NCI-H1930 (cell line): ENCODE measurements around the gene AQP12B.
"Not testable (repeated sequence)": the region's sequence is repeated elsewhere in the genome, so short reads cannot be mapped to it uniquely, and the experiment has no call there.

Experiments
- DNase-seq, 2 experiments: peaks; one replicate each; lab custom pipeline; 2025; lab: John Stamatoyannopoulos, UW

The AQP12B gene

DNA sequence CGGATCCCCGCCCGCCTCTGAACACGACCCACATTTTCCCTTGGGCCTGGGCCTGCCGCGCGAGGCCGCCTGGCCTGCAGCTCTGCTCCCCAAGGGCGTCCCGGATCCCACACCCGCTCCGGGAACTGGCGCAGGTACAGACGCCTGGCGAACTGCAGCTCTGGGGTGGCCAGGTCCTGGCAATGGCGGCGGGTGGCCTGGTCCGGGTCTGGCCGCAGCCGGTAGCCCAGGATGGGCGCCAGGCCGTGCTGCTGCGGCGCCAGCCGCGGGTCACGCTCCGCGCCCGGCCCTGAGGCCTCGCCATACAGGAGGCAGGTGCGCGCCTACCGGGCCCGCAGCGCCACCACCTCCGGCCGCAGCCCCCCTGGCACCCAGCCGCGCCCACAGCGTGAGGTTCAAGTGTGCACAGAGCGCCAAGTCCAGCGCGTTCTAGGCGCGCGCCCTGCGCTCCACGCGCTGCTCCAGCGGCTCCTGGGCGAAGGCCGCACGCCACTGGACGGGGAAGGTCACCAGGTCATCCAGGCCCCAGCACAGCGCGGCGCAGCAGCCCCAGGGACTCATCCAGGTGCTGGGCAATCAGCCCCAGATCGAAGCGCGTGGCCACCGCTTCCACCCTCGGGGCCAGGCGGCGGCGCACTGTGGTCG, 18.5 kb upstream of the AQP12B start:
- DNase-seq = no peak

DNA sequence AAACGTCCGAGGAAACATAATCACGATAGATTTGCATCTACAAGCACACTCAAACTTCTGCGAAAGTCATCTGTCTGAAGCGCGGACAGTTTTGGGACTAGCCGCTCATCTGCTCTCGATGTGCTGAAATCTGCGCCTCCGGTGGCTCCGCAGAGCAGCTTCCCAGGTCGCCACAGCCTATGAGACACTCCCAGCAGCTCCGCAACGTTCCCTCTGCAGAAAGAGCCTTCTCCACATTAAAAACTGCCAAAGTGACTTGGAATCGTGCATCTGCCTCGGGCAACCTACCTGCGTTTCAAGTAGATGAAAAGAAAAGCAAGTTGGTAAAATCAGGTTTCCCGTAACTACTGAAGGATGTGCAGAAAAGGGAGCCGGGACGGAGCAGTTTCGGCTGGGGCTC, 17.9 kb upstream of the AQP12B start:
- not testable (repeated sequence) for DNase-seq

DNA sequence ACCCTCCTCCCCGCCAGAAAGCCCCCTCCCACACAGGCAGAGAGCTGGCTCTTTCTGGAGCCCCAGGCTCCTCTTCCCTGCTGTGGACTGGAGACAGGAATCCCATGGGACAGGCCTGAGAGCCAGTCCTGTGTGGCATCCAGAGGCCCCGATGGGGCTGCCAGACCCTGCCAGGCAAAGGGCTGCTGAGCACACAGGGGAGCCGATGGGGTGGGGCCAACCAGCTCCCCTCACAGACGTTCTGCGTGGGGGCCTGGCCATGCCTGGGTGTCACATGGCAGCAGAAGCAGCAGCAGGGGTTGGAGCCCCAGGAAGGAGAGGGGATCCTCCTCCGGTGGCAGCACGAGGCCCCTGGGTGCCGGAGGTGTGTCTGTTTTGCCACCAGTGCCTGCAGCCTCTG, 17.1 kb upstream of the AQP12B start:
- DNase-seq = not testable (repeated sequence)

DNA sequence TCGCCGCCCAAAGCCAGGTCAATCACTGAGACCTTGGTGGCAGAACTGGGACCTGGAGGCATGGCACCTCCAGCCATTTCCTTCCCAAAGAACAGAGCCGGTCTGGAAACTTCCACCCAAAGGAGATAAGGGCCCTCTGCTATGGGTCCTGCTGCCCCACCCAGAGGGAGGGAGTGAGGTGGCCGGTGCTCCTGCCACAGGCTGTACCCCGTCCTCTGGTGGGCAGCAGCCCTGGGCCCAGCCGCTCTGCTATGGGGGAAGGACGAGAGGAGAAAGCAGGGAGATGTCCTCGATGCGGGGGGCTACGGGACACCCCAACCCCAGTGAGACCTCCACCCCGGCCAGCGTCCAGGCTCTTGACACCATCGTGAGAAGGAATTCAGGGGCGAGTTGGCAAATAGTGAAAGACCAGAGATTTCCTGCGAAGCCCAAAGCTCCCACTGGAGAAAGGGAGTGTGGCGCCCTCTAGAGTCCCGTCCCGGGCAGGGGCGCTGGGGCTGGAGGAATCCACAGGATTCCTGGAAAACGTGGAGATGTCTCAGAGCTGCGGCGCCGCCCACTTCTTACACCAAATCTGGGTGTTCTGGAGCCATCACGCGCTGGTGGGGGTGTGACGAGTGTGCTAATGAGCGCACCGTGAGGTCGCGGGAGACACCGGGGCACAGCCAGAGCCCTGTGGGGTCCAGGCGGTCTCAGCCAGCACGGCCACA, 16.3 kb upstream of the AQP12B start:
- DNase-seq = not testable (repeated sequence)

DNA sequence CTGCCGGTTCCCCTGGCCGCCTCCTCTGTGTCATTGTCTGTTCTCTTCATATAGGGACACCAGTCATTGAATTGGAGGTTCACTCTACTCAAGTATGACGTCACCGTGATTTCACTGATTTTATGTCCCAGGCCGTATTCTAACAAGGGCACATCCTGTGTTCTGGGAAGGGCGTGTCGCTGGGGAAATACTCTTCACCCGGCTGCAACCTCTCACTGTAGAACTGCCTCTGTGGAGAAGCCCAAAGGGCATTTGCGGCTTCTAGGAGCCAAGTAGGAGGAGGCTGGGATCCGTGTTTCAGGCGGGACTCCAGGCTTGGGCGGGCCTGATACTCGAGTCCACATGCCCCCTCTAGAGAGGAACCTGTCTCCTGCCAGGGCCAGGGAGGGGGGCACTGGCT, 13.8 kb upstream of the AQP12B start:
- not testable (repeated sequence) for DNase-seq

DNA sequence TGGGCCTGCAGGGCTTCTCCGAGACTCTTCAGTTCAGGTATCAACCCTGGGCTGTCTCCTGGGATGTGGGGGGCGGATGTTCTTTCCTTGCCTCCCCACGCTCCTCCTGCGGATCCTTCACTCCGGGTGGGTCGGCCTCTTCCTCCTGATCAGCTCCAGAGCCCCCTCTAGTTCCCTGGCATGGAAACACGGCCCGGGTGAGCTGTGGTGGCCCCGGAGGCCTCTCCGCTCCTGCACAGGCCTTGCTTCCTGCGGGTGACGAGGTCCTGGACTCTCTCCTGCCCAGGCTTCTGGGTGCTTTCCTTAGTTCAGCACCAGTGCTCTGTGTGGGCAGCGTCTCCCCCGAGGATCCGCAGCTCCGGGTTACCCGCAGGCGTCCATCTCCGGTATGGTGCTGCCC, 12.9 kb upstream of the AQP12B start:
- DNase-seq = not testable (repeated sequence)

DNA sequence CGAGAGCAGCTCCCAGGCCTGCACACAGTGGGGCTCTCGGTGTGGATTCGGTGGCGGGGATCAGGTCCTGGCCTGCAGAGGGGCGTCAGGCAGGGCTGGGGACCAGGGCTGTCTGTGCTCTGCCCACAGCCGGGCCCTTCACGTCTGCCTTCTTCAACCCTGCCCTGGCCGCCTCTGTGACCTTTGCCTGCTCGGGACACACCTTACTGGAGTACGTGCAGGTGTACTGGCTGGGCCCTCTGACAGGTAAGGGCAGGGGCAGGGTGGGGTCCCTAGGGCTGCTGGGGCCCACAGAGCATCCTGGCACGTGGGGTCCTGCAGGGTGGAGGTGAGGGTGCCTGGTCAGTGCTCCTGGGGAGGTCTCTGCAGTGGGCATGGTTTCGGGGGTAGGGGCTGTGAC, 11.6 kb upstream of the AQP12B start:
- not testable (repeated sequence) for DNase-seq

DNA sequence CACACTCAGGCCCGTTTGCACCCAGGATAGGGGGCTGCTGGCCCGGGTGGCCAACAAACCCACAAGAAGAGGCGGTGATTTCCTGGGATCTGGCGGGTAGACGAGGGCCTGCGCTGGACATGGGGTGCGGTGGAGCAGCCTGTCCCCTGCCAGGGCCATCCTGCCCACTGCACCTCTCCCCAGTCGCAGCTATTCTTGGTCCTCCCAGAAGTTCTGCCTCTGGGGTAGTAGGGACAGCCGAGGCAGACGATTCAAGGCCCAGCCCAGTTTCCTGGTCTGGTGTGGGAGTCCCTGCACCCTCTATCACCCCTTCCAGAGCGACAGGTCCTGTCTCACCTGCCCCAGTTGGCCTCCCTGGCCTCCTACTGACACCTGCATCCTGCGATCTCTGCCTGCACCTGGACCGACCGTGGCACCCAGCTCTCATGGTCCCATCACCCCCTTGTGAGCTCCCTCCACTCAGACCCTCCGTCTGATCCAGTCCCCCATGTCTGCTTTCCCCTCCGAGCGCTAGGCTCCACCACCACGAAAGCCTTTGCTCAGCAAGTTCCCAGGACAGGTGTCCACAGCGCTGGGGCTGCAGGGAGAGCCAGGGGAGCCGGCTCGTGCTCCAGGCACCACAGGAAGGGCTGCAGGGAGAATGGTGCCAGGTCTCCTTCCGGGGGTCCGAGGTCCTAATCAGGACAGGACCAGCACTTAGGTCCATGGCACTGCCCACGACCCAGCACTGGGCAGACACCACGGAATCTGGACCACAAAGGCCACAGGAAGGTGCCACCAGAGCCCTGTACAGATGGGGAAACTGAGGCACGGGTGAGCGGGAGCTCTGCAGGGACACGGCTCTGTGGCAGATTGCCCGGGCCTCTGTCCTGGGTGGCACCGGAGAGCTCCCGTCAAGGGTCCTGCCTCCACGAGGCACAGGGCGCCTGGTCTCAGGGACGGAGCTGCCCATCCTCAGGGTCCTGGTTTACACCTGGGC, 10.2 kb upstream of the AQP12B start:
- not testable (repeated sequence) for DNase-seq

DNA sequence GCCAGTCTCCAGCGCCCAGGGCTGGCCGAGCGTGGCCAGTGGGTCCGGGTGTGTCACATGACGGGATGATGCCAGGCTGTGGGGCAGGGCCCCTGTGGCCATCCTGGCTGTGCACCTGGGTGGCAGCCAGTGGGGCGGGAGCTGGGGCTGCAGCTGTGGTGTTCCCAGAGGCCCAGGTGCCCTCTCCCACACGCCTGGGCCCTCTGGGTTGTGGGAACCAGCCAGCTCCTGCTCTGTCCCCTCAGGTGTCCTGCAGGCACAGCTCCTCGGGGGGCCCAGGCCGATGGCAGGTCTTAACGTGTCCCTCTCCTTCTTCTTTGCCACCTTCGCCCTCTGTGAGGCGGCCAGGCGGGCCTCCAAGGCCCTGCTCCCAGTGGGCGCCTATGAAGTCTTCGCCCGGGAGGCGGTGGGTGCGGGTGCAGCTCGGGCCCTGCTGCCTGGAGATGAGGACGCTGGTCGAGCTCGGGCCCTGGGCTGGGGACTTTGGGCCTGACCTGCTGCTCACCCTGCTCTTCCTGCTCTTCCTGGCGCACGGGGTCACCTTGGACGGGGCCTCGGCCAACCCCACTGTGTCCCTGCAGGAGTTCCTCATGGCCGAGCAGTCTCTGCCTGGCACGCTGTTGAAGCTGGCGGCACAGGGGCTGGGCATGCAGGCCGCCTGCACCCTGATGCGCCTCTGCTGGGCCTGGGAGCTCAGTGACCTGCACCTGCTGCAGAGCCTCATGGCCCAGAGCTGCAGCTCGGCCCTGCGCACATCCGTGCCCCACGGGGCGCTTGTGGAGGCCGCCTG, 9.1 kb upstream of the AQP12B start, which contains the start of gene AQP12A:
AQP12A (plus strand) TSS at position 236 of the 790 bp plus-strand sequence; CDS start at position 284, 48 bp downstream.
- DNase-seq = not testable (repeated sequence)

DNA sequence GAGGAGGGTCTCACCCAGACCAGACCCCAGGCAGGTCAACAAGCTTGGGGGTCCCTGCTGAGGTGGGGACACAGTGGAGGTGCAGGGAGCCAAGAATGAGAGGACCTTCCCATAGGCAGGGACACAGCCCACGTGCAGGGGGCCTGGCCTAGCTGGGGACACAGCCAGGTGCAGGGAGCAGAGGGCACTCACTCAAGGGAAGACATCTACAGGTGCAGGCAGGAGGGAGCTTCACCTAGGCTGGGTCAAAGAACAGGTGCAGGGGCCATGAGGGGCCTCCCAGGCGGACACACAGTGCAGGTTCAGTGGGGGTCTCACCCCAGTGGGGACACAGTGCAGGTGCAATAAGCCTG, 8.4 kb upstream of the AQP12B start:
- DNase-seq = not testable (repeated sequence)

DNA sequence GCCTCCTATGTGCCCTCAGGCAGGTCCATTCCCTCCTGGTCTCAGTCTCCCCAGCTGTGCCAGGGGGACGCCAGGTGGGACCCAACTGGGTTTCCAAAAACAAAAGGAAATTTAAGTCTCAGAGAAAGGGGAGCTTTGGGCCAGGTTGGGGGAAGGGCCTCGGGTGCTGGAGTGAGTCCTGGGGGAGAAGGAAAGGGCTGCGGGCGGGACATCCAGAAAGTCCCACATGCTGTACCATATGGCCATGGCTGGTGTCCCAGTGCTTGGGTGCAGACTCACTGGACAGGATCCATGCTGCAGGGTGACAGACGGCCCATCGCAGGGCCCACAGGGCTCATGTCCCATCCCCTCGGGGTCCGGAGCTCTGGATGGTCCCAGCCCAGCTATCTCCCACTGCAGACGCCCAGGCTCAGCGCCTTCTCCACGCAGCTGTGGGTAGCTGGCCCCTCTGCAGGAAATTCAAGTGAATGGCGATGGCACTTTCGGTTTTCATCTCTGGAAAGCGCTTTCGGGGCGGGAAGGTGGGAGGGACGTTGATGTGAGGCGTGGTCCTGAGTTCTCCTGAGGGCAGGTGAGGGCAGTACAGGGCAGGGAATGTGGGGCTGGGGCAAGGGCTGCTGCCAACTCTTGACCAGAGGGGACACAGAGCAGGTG, 7.9 kb upstream of the AQP12B start:
- DNase-seq = not testable (repeated sequence)

DNA sequence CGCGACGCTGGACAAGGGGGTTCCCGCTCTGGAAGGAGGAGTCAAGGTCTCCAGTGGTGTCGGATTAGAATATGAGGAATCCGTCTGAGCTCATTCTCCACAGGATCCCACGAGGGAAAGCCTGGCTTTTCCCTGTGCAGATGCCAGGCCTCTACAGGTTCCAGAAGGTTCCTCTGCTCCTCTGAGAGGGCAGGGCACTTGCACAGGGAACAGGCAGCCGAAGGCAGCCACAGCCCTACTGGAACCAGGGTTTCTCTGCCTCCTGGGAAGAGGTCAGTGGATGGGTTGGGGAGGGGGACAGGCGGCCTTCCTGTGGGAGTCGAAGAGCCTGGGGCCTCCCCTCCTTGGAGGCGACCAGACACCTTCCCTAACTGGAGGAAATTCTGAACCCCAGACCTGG, 7.3 kb upstream of the AQP12B start:
- no peak for DNase-seq

DNA sequence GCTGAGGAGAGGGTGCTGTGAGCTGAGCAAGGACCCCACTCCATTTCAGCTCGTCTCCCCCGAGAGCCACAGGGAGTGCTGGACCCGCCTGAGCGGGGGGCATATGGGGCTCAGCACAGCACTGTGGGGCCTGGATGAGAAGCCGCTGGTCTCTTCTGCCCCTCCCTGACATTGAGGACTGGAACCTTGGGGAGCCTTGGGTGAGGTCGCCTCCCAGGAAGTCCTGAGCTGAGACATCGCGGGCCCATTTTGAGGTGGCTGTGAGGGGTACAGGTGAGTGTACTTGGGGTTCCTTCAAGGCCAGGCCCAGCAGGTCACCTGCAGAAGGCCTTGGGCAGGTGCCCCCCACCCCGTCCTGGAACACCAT, 5.9 kb upstream of the AQP12B start:
- DNase-seq = no peak

DNA sequence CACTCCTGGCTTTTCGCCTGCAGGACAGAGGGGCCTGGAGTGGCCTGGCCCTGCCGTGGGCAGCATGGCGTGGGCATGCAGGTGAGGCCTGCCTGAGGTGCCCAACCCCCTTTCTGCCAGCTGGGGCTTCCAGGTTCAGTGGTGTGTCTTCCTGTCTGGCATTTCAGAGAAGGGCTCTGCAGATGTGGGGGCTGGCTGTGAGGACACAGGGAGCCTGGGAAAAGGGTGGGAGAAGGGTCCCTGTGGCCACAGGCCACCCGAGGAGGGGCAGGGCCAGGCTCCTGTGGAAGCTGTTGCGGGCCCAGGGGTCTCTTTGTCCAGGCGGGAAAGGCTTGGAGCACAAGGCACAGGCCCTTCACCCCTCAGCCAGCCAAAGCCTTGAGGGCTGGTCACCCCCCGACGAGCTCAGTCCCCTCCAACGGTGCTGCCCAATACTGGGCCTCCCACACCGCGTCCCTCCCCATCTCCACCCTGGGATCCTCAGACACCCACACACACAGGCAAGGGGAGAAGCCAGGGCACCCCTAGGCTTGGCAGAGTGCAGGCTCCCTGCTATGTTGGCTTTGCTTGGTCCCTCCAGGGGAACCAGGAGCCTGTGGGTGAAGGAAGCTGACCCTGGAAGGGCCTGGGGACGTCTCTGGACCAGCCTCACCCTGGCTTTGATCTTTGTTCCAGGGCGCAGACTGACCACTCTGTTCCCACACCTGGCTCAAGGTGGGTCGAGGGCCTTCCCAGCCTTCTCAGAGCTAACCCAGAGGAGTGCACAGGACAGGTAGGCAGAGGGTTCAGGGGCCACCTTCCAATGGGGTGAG, 5.3 kb upstream of the AQP12B start:
- DNase-seq = no peak

DNA sequence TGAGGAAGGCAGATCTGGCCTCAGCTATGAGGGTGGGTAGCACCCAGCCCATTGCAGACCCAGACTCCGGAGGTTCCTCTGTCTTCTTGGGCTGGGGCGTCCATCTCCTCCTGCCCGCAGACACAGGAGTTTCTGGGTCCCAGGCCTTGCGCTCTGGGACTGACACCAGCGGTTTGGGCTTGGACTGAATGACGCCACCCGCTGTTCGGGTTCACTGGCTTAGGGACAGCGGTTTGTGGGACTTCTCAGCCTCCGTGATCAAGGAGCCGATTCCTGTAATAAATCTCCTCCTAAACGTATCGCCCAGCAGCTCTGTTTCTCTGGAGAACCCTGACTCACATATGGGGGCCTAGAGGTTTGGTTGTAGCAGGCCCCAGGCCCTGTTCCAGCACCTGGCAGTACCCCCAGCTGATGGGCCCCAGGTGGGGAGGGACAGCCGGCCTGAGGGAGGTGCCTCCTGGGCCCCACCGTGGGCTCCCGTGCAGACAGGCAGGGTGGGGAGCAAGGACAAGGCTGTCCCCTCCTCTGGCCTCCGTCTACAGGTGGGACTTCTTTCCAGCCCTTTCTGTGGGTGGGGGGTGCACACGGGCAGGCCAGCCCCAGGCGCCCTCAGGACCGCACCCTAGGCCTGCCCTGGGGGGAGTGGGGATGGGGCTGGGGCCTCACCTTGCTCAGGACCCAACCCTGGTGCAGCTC, 4.5 kb upstream of the AQP12B start:
- no peak for DNase-seq

DNA sequence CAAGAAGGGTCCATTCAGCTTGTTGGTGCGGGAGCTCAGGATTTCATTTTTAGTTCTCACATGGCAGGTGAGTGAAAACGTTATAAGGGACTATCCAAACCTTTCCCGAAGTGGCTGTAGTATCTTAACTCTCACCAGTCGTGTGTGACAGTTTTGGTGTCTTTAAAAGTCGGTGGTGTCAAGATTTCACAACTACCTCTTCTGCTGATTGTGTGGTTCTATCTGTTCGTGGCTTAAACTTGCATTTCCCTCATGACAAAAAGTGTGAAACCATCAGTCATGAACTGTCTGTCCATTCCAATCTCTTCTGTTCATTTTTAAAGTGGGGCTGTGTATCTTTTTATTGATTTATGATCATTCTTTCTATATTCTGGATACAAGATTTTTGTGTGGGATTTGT, 3.8 kb upstream of the AQP12B start:
- DNase-seq = no peak

DNA sequence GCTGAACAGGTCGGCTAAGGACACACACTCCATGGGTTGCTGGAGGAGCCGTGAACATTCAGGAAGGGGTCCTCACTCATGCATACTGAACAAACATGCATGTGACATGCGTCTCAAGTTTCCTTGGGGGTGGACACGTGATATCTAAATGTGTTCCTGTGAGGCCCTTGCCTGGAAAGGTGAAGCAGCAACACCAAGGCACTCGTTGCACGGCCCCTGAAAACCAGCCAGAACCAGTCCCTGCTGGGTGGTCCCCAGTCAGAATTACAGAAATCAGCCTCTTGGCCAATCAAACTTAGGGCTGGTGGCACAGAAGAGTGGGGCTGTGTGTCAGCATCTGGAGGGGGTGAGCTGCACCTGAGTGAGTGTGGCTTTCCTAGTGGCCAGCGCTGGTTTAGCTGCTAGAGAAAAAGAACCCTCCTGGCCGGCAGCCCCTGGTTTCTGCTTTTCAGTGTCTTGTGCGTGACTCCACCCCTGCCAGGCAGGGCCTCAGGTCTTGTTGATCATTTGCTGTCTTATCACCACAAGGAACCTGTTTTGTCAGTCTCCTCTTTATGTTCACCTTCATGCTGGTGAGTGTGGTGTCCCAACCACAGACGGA, 3.2 kb upstream of the AQP12B start:
- DNase-seq = no peak

DNA sequence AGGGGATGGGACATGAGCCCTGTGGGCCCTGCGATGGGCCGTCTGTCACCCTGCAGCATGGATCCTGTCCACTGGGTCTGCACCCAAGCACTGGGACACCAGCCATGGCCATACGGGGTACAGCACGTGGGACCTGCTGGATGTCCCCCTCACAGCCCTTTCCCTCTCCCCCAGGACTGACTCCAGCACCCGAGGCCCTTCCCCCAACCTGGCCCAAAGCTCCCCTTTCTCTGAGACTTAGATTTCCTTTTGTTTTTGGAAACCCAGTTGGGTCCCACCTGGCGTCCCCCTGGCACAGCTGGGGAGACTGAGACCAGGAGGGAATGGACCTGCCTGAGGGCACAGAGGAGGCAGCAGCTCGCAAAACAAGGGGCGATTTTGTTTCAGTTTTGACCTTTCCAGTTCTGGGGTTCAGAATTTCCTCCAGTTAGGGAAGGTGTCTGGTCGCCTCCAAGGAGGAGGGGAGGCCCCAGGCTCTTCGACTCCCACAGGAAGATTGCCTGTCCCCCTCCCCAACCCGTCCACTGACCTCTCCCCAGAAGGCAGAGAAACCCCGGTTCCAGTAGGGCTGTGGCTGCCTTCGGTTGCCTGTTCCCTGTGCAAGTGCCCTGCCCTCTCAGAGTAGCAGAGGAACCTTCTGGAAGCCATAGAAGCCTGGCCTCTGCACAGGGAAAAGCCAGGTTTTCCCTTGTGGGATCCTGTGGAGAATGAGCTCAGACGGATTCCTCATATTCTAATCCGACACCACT, 1.5 kb upstream of the AQP12B start:
- DNase-seq = not testable (repeated sequence)
